ENCODE measurements around the gene PFAS.

- TF ChIP-seq REST (IDR thresholded peaks at IDR 0.05; ENCODE audit: insufficient replicate concordance, low read depth) (no peak), CTCF (IDR thresholded peaks at IDR 0.05; ENCODE audit: insufficient read depth, low read length) (no peak), POLR2AphosphoS5 (IDR thresholded peaks at IDR 0.05; ENCODE audit: low read depth) (no peak)
These were observed 36.4 kb downstream of the PFAS start for GRCh38 chr17:8285270-8286181.
